ENCODE results near the gene GSE1. TPM values are rescaled to one million over a fixed set of nuclear protein-coding genes. Genes with fewer than 3 reads are reported as not detected.
A peak's percentile ranks its signal among the peaks of the same experiment; 100 is the strongest.

Gene GSE1
- total and polyA plus RNA-seq, 2 of the 13 experiments (the other 11 are each of a cell fraction or from before 2014, with no cell fraction given), result 16.1 to 31.2 TPM

DNA sequence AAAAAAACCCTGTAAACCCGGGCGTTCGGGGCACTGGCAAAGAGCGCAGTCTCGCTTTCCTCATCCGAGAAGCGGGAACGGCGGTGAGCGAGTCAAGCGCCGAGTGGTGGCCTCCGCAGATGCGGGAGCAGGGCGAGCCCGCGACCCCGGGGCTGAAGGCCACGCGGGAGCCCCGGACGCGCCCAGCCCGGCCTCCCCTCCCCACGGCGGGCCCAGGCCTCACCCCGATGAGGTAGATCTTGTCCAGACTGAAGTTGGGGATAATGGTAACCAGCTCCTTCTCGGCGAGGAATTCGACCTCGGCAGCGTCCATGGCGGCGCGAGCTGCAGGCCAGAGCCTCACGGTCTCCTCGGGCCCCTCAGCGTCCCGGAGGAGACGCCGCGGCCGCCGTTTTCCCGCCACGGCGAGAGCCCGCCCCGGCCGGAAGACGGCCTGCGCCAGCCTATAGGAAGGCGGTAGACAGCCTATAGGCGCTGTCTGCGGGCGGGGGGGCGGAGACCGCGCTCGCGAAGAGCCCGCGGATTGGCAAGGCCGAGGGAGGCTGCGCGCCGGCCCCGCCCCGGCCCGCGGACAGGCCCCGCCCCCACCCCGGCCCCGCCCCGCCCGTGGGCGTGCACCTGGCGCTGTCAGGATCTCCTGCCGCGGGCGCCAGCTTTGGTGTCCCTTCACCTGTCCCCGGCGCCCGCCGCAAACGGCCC, 75.6 kb downstream of the GSE1 start, which contains the start of gene GINS2 (continued):
- TF ChIP-seq ZNF33B (CRISPR knock-in tag; IDR thresholded peaks at IDR 0.05) (peak; percentile 48; the same call in 1 of the 2 replicates), ZFP36L1 (CRISPR knock-in tag; IDR thresholded peaks at IDR 0.05) (no peak), ZMYM3 (CRISPR knock-in tag; IDR thresholded peaks at IDR 0.05) (no peak), KDM4B (CRISPR knock-in tag; IDR thresholded peaks at IDR 0.05) (0 out of 2 replicates have a peak, but pooled peaks have one; percentile 33), ZNF101 (CRISPR knock-in tag; IDR thresholded peaks at IDR 0.05; ENCODE audit: borderline replicate concordance, low read depth) (peak; percentile 46; the same call in 1 of the 2 replicates), ZNF350 (CRISPR knock-in tag; IDR thresholded peaks at IDR 0.05; ENCODE audit: borderline replicate concordance, low read depth) (no peak), BRD4 (CRISPR knock-in tag; IDR thresholded peaks at IDR 0.05) (peak; percentile 61; the same call in 1 of the 2 replicates), ZNF674 (CRISPR knock-in tag; IDR thresholded peaks at IDR 0.05; ENCODE audit: low read depth) (no peak), HMG20A (CRISPR knock-in tag; IDR thresholded peaks at IDR 0.05; ENCODE audit: borderline replicate concordance) (no peak)
- TF ChIP-seq, protein P1, sequence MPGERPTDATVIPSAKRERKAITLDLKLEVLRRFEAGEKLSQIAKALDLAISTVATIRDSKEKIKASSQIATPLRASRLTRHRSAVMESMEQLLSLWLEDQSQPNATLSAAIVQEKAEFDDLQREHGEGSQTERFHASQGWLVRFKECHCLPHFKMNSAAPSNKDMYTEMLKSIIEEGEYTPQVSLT (CRISPR knock-in tag; IDR thresholded peaks at IDR 0.05; ENCODE audit: borderline replicate concordance, low read depth), result no peak
- TF ChIP-seq, protein P2, sequence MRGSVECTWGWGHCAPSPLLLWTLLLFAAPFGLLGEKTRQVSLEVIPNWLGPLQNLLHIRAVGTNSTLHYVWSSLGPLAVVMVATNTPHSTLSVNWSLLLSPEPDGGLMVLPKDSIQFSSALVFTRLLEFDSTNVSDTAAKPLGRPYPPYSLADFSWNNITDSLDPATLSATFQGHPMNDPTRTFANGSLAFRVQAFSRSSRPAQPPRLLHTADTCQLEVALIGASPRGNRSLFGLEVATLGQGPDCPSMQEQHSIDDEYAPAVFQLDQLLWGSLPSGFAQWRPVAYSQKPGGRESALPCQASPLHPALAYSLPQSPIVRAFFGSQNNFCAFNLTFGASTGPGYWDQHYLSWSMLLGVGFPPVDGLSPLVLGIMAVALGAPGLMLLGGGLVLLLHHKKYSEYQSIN (CRISPR knock-in tag; IDR thresholded peaks at IDR 0.05; ENCODE audit: borderline replicate concordance), result no peak
- TF ChIP-seq, protein P3, sequence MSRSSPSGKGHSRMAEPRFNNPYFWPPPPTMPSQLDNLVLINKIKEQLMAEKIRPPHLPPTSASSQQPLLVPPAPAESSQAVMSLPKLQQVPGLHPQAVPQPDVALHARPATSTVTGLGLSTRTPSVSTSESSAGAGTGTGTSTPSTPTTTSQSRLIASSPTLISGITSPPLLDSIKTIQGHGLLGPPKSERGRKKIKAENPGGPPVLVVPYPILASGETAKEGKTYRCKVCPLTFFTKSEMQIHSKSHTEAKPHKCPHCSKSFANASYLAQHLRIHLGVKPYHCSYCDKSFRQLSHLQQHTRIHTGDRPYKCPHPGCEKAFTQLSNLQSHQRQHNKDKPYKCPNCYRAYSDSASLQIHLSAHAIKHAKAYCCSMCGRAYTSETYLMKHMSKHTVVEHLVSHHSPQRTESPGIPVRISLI (CRISPR knock-in tag; IDR thresholded peaks at IDR 0.05; ENCODE audit: borderline replicate concordance), result peak; percentile 28; the same call in 1 of the 2 replicates
- TF ChIP-seq, protein P4, sequence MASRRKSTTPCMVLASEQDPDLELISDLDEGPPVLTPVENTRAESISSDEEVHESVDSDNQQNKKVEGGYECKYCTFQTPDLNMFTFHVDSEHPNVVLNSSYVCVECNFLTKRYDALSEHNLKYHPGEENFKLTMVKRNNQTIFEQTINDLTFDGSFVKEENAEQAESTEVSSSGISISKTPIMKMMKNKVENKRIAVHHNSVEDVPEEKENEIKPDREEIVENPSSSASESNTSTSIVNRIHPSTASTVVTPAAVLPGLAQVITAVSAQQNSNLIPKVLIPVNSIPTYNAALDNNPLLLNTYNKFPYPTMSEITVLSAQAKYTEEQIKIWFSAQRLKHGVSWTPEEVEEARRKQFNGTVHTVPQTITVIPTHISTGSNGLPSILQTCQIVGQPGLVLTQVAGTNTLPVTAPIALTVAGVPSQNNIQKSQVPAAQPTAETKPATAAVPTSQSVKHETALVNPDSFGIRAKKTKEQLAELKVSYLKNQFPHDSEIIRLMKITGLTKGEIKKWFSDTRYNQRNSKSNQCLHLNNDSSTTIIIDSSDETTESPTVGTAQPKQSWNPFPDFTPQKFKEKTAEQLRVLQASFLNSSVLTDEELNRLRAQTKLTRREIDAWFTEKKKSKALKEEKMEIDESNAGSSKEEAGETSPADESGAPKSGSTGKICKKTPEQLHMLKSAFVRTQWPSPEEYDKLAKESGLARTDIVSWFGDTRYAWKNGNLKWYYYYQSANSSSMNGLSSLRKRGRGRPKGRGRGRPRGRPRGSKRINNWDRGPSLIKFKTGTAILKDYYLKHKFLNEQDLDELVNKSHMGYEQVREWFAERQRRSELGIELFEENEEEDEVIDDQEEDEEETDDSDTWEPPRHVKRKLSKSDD (CRISPR knock-in tag; IDR thresholded peaks at IDR 0.05; ENCODE audit: low read depth), result no peak; the same call in 1 of the 2 replicates
- TF ChIP-seq, protein P5, sequence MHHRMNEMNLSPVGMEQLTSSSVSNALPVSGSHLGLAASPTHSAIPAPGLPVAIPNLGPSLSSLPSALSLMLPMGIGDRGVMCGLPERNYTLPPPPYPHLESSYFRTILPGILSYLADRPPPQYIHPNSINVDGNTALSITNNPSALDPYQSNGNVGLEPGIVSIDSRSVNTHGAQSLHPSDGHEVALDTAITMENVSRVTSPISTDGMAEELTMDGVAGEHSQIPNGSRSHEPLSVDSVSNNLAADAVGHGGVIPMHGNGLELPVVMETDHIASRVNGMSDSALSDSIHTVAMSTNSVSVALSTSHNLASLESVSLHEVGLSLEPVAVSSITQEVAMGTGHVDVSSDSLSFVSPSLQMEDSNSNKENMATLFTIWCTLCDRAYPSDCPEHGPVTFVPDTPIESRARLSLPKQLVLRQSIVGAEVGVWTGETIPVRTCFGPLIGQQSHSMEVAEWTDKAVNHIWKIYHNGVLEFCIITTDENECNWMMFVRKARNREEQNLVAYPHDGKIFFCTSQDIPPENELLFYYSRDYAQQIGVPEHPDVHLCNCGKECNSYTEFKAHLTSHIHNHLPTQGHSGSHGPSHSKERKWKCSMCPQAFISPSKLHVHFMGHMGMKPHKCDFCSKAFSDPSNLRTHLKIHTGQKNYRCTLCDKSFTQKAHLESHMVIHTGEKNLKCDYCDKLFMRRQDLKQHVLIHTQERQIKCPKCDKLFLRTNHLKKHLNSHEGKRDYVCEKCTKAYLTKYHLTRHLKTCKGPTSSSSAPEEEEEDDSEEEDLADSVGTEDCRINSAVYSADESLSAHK (CRISPR knock-in tag; IDR thresholded peaks at IDR 0.05; ENCODE audit: borderline replicate concordance), result no peak
- TF ChIP-seq, protein P6, sequence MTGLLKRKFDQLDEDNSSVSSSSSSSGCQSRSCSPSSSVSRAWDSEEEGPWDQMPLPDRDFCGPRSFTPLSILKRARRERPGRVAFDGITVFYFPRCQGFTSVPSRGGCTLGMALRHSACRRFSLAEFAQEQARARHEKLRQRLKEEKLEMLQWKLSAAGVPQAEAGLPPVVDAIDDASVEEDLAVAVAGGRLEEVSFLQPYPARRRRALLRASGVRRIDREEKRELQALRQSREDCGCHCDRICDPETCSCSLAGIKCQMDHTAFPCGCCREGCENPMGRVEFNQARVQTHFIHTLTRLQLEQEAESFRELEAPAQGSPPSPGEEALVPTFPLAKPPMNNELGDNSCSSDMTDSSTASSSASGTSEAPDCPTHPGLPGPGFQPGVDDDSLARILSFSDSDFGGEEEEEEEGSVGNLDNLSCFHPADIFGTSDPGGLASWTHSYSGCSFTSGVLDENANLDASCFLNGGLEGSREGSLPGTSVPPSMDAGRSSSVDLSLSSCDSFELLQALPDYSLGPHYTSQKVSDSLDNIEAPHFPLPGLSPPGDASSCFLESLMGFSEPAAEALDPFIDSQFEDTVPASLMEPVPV (CRISPR knock-in tag; IDR thresholded peaks at IDR 0.05), result no peak; the same call in 1 of the 2 replicates
- TF ChIP-seq, protein P7, sequence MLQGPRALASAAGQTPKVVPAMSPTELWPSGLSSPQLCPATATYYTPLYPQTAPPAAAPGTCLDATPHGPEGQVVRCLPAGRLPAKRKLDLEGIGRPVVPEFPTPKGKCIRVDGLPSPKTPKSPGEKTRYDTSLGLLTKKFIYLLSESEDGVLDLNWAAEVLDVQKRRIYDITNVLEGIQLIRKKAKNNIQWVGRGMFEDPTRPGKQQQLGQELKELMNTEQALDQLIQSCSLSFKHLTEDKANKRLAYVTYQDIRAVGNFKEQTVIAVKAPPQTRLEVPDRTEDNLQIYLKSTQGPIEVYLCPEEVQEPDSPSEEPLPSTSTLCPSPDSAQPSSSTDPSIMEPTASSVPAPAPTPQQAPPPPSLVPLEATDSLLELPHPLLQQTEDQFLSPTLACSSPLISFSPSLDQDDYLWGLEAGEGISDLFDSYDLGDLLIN (CRISPR knock-in tag; IDR thresholded peaks at IDR 0.05; ENCODE audit: borderline replicate concordance), result peak; percentile 70; the same call in 1 of the 2 replicates
